Hindlimb muscle (tissue), 1 donor: ENCODE results near the gene AMBRA1. TPM values are rescaled to one million over a fixed set of nuclear protein-coding genes. Genes with fewer than 3 reads are reported as not detected.

Experiments
- DNase-seq: peaks from one replicate; pipeline ENCODE4 v3.0.0-alpha.2; 2013
- polyA plus RNA-seq: library from polyadenylated mRNA; unstranded; fragments of 120-200 nt; gene quantifications from one replicate; pipeline ENCODE4 v1.2.1, GENCODE V29; 2013; ENCODE audit not compliant: insufficient read length

AMBRA1 gene
- polyA plus RNA-seq, 1 donor = 15.1 TPM

DNA sequence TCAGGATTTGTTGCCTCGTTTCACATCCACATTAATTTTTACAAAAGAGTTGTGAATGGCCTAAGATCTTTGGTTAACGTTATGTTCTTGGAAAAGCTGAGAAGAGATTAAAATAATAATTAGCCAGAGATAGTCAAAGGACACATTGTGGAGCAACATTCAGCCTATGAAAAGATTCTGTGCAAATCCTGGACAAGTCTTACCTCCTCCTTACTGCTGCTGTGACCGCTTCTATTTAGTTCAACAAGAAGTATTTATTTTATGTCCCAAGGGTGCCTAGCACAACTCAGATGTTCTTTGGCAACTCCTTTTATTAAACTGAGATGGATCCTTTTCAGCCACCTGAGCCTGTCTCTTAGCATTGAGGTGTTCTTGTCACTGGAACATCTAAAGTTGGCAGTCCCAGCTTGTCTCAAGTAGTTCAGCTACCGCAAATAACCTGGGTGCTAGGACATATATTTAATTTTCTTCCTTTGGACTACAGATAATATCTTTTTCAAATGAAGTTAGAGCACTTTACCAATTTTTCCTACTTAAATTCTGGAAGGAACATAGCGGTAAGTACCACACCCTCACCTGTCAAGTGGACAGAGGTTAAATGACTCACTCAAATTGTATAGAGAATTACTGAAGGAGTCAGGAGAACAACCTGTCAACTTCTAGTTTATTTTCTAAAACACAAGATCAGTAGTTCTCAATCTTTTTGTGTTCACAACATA, 121.7 kb downstream of the AMBRA1 start:
- no peak for DNase-seq

DNA sequence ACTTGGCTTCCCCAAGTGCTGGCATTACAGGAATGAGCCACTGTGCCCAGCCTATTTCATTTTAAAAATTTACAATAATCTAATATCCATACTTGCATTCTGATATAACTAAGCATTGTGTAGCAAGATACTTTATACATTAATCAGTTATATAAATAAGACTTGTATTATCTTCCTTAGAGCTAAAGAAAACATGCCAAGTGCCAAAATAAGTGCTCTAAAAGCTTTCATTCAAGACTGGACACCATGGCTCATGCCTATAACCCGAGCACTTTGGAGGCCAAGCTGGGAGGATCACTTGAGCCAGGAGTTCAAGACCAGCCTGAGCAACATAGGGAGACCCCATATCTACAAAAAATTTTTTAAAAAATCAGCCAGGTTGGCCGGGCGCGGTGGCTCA, 123.9 kb downstream of the AMBRA1 start:
- DNase-seq = no peak

DNA sequence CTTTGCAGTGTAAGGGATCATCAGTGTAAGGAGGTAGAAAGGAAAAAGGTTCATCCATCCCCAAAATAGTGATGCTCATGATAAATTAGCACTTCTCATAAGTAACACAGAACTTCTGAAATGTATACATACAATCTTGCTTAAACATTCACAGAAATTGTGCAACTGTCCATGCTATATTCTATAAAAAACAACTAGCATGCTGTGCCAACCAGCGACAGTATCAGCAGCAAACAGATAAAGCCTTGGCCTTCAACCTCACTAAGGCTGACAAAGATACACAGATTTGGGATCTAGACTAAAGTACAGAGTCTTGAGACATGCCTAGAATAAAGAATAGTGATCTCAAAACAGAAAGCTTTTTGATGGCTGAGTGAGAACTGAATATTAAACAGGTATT, 128.1 kb downstream of the AMBRA1 start:
- DNase-seq = no peak

DNA sequence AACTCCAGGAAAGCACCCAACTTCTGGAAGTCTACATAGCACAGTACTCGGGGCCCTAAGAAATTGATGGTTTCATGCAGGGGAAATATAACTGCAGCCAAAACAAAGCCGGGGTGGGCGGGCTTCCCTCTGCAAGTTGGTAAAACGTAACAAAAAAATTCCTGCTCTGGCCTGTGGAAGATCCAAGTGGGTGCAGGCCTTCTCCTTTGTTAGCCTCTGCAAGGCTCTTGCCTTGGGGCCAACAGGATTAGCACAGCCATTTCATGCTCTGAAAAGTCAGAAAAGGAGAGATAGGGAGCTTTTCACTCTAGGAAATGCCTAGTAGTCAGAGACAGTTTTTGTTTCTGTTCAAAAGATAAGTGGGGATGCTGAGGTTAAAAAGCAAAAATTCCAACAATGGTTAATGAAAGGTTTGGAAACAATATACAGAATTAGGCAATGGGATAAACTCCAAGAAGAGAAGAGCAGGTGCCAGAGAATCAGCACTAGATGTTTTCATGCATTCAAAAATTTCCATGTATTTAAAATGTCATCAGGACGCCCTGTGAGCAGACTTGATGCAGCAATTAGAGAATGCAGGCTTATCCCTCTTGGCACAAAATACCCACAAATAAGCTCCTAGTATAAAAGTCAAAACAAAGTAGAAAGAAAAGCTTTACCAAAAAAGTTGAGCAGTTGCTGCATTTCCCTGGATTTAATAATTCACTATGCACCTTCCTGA, 130.0 kb downstream of the AMBRA1 start:
- DNase-seq = no peak

DNA sequence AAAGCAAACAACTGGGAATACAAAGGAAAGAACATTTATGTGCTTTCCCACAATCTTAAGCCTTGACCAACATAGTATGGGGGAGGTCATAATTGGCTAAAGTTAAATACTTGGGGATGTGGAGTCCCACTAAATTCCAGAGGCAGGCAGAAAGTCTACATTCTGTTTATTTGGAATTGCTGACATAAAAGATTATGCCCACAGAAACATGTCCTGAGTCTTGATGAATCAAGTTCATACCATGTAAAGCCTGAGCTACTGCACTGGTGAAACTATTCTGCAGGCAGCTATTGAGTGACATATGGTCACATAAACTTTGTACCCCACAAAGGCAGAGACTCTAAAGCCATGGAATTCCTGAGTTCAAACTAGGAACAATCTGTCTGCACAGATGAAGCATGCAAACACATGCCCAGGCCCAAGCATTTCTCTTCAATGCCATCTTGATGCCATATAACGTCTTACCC, 132.3 kb downstream of the AMBRA1 start:
- no peak for DNase-seq

DNA sequence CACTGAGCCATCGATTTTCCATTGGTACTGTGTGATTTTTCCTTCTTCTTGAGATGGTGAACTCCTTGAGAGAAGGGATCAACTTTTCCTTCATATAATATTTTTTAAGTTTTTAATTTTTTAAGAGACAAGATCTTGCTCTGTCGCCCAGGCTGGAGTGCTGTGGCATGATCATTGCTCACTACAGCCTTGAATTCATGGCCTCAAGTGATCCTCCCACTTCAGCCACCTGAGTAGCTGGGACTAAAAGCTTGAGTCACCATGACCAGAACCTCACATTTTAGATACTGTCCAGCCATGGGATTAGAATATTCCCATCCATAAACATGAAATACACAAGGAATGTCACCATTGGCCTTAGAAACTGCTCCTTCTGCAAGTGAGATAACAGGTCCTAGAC, 135.3 kb downstream of the AMBRA1 start:
- DNase-seq = no peak

DNA sequence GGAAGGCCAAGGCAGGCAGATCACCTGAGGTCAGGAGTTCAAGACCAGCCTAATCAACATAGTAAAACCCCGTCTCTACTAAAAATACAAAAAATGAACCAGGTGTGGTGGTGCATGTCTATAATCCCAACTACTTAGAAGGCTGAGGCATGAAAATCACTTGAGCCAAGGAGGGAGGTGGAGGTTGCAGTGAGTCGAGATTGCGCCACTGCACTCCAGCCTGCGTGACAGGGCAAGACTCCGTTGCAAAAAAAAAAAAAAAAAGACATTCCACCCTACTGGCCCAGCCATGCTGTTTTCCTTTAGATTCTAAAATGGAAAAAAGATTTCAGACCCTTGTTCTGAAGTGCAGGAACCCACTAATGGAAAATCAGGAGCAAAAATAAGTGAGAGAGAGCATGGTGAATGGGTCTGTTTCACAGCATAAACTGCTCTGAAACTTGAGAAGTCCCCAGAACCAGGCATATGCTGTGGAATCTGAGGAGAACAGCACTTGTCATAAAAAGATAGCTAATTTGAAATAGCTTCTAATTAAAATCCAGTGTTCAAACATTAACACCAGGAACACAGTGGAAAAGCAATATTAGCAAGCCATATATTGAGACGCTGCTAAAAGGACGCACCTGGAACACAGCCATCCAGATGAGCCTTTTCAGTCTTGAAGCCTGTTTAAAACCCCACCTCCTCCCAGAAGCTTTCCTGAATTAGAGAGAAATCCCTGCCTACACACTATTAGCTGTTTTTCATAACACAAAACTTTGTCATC, 136.0 kb downstream of the AMBRA1 start:
- DNase-seq = no peak

DNA sequence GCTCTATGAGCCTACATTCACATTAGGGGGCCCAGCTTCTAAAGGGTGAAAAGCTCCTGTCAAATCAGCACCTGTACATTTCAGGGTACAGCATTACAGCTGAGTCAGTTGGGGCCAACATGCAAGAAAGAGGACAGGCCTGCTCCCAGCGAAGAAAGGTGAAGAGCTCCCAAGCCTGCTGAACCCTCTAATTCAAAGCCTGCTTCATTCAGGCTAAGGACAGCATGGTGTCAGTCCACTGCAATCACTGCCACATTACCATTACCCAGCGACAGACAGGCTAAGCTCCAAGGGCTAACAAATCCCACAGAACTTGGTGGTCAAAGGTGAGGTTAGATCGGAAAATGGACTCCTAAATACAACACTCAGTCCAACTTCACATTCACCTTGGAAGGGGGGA, 136.8 kb downstream of the AMBRA1 start:
- DNase-seq = no peak

DNA sequence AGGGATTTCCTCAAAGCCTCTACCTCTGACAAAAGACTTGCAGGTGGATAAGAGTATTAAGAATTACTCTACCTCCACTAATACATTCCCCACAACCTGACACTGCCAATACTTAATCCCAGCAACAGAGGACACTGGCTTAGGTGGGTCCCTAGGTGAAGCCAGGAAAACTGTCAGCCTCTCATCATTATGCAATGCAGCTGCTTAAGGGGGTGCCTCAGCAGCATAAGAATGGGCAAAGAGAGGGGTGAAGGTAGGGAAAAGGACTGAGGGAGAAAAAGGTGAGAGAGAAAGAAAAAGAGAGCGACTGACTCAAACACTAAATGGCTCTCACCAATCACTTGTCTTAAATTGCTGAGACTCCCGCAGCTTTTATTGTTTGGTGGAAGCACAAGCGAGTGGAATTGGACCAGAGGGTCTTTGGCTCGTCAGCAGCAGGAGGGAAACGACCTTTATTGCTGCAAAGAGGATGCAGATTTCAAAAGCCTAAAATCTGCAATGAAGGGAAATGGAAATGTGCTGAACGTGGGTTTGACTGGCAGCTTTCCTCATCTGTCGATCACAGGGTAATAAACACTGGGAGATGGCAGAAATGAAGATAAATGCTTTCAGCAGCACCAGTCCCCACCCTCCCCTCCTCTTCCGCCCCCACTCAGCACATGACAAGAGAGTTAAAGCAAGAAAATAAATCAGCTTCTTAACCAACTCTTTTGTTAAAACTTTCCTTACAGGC, 137.4 kb downstream of the AMBRA1 start:
- no peak for DNase-seq

DNA sequence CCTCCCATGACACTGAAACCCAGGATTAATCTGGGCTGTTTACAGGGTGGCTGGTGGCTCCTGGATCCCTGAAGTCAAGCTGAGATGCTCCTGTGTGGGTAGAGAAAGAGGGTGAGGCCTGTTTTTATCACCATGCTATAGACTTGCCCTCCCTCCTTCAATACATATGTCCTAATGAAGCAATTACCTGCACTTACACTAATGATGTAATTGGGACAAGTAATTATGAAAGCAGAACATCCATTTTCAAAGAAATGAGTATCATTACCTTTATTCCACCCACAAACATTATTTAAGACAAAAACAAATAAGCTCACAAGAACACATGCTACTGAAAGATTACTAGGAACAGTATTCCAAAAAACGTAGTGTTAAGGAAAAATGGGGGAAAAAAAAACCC, 138.0 kb downstream of the AMBRA1 start:
- no peak for DNase-seq

DNA sequence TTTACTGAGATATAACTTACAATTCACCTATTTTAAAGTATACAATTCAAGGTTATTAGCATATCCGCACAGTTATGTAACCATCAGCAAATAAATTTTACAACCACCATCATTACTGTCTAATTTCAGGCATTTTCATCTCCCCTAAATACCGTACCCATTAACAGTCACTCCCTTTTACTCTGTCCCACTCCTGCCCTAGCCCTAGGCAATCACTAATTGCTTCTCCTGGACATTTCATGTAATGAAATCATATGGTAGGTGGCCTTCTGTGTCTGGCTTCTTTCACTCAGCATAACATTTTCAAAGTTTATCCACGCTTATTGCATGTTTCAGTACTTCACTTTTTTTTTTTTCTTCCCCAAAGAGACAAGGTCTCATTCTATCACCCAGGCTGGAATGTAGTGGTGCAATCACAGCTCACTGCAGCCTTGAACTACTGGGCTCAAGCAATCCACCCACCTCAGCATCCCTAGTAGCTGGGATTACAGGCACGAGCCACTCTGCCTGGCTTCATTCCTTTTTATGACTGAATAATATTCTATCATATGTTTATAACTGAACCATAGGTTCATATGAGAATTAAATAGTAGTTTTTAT, 140.8 kb downstream of the AMBRA1 start:
- DNase-seq = no peak

DNA sequence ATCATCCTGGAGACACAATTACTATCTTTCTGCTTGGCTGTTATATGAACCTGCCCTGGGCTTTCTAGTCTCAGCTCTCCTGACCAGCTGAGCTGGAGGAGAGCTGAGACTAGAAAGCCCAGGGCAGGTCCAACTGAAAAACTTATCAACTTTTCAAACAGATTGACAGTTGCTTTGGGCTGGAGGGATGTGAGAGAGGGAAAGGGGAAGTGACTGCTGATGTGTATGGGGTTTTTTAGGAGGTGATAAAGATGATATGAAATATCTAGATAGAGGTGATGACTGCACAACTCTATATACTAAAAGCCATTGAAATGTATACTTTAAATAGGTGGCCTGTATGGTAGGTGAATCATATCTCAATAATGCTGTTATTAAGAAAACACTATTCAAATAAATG, 142.1 kb downstream of the AMBRA1 start:
- no peak for DNase-seq

DNA sequence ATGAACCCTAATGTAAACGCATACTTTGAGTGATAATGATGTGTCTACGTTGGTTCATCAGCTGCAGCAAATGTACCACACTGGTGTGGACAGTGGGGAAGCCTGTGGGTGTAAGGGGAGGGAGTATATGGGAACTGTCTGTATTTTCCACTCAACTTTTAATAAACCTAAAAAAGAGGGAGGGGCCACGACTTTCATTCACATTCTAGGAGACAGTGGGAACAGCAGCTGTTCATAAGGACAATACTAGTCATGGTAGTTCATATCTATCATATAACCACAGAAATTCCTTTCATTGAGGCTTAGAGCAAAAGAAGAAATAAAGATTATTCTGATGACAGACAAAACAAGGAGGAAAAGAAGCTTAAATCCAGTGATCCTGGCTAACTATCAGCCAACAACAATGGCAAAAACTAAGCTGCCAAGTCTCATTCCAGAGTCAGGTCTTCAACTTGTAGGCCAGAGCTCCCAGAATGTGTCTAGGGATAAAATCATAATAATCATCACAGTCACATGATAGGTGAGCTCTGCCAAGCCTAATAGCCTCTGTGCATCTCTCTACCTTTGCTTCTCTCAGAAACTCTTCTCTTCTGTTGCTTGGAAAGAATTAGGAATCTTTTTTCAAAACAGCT, 142.9 kb downstream of the AMBRA1 start:
- no peak for DNase-seq

DNA sequence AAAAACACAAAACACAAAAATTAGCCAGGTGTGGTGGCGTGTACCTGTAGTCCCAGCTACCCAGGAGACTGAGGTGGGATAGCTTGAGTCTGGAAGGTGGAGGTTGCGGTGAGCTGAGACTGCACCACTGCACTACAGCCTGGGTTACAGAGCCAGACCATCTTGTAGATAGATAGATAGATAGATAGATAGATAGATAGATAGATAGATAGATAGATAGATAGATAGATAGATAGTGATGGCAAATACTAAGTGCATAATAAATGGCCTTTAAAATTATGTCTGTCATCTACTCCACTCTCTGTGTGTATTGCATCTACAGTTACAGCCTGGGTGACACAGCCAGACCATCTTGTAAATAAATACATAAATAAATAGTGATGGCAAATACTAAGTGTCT, 146.3 kb downstream of the AMBRA1 start:
- DNase-seq = no peak

DNA sequence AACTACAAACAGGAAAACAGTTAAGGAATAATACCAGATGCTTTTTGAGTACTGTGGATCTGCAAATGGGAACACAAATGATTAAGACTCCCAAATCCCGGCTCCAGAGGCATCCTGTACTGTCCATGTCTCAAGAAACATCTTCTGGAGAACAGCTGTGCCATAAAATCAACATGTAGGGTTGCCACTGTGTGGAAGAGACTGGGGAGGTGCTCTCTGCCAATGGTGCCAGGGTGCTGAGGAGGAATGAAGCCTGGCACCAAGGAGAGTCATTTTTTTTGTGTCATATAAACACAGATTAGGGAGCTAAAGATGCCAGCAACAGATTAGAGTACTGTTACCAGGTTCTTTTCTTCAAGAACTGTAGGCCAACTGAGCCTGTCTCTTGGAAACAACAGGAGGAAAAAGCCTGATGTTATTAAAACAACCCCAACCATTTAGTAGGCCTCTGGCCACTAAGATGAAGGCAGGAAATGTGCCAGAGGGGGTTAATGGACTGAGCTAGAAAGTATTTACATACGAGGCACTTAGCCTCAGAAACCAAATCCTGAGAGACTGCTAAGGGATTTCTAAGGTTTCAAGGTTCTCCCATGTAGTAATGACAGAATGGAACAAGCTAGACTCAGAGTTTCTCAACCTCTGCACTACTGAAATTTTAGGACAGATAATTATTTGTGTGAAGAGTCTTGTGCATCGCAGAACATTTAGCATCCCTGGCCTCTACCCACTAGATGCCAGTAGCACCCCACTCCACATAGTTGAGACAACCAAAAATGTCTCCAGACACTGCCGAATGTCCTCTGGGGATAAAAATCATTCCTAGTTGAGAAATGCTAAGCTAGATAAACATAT, 147.7 kb downstream of the AMBRA1 start:
- DNase-seq = no peak

DNA sequence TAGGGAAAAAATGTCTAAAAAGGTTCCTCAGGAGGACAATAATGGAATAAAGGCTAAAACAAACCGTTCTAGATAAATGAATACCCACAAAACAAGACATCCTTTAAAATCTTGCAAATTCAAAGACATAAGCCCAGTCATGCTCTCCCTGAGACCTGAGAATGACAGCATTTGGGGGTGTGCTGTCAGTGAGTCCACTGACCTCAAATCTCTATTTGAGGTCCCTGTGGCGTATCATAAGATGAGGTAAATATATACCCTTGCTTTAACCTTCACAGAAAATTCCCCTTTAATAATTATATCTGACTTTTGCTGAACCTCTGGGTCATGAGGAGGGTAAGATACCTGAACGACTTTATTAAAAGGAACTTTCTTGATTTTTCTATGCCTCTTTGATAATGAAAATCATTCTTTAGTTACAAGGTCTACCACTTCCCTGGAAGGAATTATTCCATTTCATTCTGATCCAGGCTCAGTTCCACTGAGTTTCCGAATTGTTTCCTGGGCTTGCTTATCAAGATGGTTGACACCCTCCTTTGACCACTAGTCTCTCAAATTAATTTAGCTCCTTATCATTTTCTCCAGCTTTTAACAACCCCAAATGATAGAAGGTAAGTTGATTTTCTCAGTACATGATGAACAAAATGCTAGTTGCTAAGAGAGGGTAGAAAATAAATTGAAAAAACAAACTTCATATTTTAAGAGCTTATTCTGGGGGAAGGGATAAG, 148.5 kb downstream of the AMBRA1 start:
- DNase-seq = no peak

DNA sequence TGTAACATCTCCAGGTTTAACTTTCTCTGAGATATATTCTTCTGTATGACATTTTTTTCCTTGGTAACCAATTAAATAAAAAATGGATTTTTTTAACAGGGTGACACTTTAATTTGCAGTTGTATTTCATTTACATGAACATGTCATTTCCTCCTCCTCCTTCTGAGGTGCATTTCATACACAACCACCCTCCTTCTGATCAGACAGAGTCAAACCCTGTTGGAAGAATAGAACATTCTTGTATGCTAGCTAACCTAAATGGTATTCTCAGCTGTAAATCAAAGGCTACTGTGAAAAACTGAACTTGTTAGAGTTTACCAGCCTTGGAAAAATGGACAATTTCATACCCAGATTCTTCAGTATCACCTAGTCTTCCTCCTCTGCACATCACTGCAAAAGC, 149.5 kb downstream of the AMBRA1 start:
- no peak for DNase-seq

DNA sequence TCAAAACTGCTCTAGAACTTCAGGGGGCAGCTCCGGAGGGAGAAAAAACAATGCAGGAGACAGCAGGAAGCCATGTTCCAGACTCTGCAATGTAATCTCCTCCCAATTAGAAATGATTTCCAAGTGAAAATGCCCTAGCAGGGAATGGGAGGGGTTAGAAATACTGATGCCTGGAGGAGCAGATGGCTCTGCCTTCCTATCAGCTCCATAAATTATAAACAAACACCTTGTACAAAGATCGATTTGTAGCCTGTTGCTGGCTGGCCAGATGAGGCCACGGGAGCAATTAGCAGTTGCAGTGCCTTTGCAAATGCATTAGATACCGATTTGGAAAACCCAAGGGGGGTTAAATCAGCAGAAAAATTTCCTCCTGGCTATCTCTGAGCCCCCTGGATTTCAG, 155.6 kb downstream of the AMBRA1 start:
- DNase-seq = no peak

DNA sequence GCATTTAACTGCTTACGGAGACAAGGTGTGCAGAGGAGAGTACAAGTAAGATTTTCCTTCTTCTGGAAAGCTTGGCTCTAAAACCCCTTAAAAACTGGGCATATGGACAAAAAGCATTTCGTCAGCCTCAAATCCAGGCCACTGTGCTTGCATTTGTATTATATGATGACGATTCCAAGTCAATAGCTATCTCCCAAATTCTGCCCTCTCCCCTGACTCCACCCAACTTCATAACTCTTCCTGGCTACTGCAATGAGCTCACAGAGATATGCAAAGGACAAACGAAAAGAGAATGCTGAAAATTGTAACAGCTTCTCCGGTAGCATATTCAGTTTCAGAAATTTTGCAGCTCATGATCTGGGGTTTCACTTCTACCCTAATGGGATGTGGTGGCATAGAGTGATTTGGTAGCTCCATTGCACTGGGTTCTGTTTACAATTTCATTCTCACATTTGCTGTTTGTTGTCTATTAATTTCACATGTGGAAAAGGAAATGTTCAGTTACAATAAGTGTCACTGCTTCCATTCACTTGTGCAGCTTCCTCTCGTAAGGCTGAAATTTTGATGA, 156.6 kb downstream of the AMBRA1 start:
- no peak for DNase-seq

DNA sequence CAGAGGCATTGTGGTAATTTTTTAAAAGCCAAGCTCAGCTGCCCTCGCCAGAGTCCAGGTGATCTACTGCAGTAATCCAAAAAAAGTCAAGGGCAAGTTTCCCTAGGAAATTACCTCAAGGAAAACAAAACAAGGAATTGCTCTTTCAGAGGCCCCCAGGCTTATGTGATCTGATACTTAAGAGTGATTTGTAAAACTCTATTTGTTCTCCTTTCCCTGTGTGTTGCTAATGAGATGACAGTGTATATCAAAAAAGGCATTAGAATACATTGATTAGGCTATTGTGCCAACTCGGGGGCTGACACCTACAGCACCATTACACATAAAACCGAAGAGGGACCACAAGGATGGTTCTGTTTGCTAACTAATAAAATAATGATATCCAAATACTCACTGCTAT, 157.7 kb downstream of the AMBRA1 start:
- no peak for DNase-seq
